Body of pancreas (tissue), 4 donors: Measurements from ENCODE around the gene NRXN2.

ENCODE experiments used
- CTCF ChIP-seq, 7 experiments: fragments of 450-650 bp in 4 of 7; fragments of 200-600 bp in 3 of 7; sonication (generic) in 3 of 7; IDR thresholded peaks; one replicate each; pipeline ENCODE4 v1.5.1; 2016 to 2019; ENCODE audit warnings: antibody characterized with exemption in 7 of 7
- POLR2A ChIP-seq, 3 donors: fragments of 450-650 bp; IDR thresholded peaks; one replicate each; pipeline ENCODE4 v1.6.1; 2016; ENCODE audit warnings: antibody characterized with exemption in 3 of 3, mild to moderate bottlenecking in 2 of 3

GRCh38 chr11:64729851-64730382 lies 6.9 kb upstream of the NRXN2 start:
- TF ChIP-seq CTCF (IDR thresholded peaks at IDR 0.05) (no peak), POLR2A (IDR thresholded peaks at IDR 0.05) (no peak)
